MM.1S (cell line): ENCODE results near the gene PCDHA1.
"Not testable (repeated sequence)": the region's sequence is repeated elsewhere in the genome, so short reads cannot be mapped to it uniquely, and the experiment has no call there.

Source experiments
- DNase-seq: peaks from one replicate; pipeline ENCODE4 v3.0.0-alpha.2; 2015
- H2AFZ ChIP-seq: fragments of 300-600 bp; sonication (generic); 2 replicates; pipeline ENCODE4 v1.6.0; 2016; ENCODE audit warnings: antibody characterized with exemption, low read length
- H3F3A ChIP-seq: fragments of 300-600 bp; sonication (generic); 2 replicates; pipeline ENCODE4 v1.6.1; 2016; ENCODE audit warnings: mild to moderate bottlenecking, antibody characterized with exemption, low read length, moderate library complexity, mixed read lengths; ENCODE audit not compliant: insufficient read depth
- H3K27ac ChIP-seq: fragments of 300-600 bp; sonication (generic); 2 replicates; pipeline ENCODE4 v1.5.1; 2016; ENCODE audit warnings: mild to moderate bottlenecking, low read length
- H3K27me3 ChIP-seq: fragments of 300-600 bp; sonication (generic); replicated peaks from 2 replicates; pipeline ENCODE4 v1.6.0; 2016; ENCODE audit warnings: low read length; ENCODE audit not compliant: insufficient read depth
- H3K36me3 ChIP-seq: fragments of 300-600 bp; sonication (generic); replicated peaks from 2 replicates; pipeline ENCODE4 v1.6.1; 2016; ENCODE audit warnings: mild to moderate bottlenecking, low read length, mixed read lengths; ENCODE audit not compliant: insufficient read depth
- H3K4me1 ChIP-seq: fragments of 300-600 bp; sonication (generic); 2 replicates; pipeline ENCODE4 v1.6.1; 2016; ENCODE audit warnings: low read length, mixed read lengths
- H3K4me2 ChIP-seq: fragments of 300-600 bp; sonication (generic); 2 replicates; pipeline ENCODE4 v1.6.0; 2016; ENCODE audit warnings: low read depth, low read length
- H3K4me3 ChIP-seq: fragments of 300-600 bp; sonication (generic); 2 replicates; pipeline ENCODE4 v1.5.1; 2016; ENCODE audit warnings: low read length, mixed read lengths
- H3K79me2 ChIP-seq: fragments of 300-600 bp; sonication (generic); 2 replicates; pipeline ENCODE4 v1.6.1; 2016; ENCODE audit warnings: mixed run types, low read length, mixed read lengths
- H3K9ac ChIP-seq: fragments of 300-600 bp; sonication (generic); 2 replicates; pipeline ENCODE4 v1.6.1; 2016; ENCODE audit warnings: low read length, mixed read lengths
- H3K9me2 ChIP-seq: fragments of 300-600 bp; sonication (generic); replicated peaks from 2 replicates; pipeline ENCODE4 v1.6.1; 2016; ENCODE audit warnings: mild to moderate bottlenecking, low read length, mixed read lengths; ENCODE audit not compliant: insufficient read depth
- H3K9me3 ChIP-seq: fragments of 300-600 bp; sonication (generic); replicated peaks from 2 replicates; pipeline ENCODE4 v1.6.1; 2016; ENCODE audit warnings: mild to moderate bottlenecking, low read length, mixed read lengths; ENCODE audit not compliant: insufficient read depth
- H4K20me1 ChIP-seq: fragments of 300-600 bp; sonication (generic); 2 replicates; pipeline ENCODE4 v1.6.1; 2016; ENCODE audit warnings: mild to moderate bottlenecking, low read length, moderate library complexity, mixed read lengths; ENCODE audit not compliant: insufficient read depth
- EZH2 ChIP-seq: fragments of 300-600 bp; sonication (generic); optimal IDR thresholded peaks from 2 replicates; pipeline ENCODE3; 2017; ENCODE audit warnings: low read depth, mild to moderate bottlenecking, antibody characterized with exemption, low read length, mixed read lengths
- EZH2phosphoT487 ChIP-seq: fragments of 300-600 bp; sonication (generic); IDR thresholded peaks from 2 replicates; pipeline ENCODE4 v1.6.1; 2018; ENCODE audit warnings: antibody characterized with exemption, low read length
- TF ChIP-seq, protein P1 (sequence below): fragments of 300-600 bp; sonication (generic); IDR thresholded peaks from 2 replicates; pipeline ENCODE4 v1.5.1; 2016; ENCODE audit warnings: antibody characterized with exemption, low read length, mixed read lengths

The PCDHA1 gene

DNA sequence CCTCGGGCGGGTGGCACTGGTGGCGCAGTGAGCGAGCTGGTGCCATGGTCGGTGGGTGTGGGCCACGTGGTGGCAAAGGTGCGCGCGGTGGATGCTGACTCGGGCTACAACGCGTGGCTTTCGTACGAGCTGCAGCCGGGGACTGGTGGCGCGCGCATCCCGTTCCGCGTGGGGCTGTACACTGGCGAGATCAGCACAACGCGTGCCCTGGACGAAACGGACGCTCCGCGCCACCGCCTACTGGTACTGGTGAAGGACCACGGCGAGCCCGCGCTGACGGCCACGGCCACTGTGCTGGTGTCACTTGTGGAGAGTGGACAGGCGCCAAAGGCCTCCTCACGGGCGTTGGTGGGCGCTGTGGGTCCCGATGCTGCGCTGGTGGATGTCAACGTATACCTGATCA is 22.9 kb downstream of the PCDHA1 start:
- Histone ChIP-seq H3K36me3 (no peaks in the 10 kb centered on the region), H3F3A (no peaks in the 10 kb centered on the region), H3K9ac (no peak overlapping the region), H3K4me2 (no peak overlapping the region), H3K9me2 (no peaks in the 10 kb centered on the region), H2AFZ (no peak overlapping the region), H3K79me2 (no peaks in the 10 kb centered on the region), H3K27ac (no peak overlapping the region), H3K4me1 (no peaks in the 10 kb centered on the region), H3K9me3 (no peaks in the 10 kb centered on the region), H3K4me3 (no peak overlapping the region), H4K20me1 (no peaks in the 10 kb centered on the region), H3K27me3 (no peaks in the 10 kb centered on the region)
- TF ChIP-seq, protein P1, sequence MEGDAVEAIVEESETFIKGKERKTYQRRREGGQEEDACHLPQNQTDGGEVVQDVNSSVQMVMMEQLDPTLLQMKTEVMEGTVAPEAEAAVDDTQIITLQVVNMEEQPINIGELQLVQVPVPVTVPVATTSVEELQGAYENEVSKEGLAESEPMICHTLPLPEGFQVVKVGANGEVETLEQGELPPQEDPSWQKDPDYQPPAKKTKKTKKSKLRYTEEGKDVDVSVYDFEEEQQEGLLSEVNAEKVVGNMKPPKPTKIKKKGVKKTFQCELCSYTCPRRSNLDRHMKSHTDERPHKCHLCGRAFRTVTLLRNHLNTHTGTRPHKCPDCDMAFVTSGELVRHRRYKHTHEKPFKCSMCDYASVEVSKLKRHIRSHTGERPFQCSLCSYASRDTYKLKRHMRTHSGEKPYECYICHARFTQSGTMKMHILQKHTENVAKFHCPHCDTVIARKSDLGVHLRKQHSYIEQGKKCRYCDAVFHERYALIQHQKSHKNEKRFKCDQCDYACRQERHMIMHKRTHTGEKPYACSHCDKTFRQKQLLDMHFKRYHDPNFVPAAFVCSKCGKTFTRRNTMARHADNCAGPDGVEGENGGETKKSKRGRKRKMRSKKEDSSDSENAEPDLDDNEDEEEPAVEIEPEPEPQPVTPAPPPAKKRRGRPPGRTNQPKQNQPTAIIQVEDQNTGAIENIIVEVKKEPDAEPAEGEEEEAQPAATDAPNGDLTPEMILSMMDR: no peak
- TF ChIP-seq EZH2phosphoT487 (no peak), EZH2 (no peak)
- DNase-seq: no peak

DNA sequence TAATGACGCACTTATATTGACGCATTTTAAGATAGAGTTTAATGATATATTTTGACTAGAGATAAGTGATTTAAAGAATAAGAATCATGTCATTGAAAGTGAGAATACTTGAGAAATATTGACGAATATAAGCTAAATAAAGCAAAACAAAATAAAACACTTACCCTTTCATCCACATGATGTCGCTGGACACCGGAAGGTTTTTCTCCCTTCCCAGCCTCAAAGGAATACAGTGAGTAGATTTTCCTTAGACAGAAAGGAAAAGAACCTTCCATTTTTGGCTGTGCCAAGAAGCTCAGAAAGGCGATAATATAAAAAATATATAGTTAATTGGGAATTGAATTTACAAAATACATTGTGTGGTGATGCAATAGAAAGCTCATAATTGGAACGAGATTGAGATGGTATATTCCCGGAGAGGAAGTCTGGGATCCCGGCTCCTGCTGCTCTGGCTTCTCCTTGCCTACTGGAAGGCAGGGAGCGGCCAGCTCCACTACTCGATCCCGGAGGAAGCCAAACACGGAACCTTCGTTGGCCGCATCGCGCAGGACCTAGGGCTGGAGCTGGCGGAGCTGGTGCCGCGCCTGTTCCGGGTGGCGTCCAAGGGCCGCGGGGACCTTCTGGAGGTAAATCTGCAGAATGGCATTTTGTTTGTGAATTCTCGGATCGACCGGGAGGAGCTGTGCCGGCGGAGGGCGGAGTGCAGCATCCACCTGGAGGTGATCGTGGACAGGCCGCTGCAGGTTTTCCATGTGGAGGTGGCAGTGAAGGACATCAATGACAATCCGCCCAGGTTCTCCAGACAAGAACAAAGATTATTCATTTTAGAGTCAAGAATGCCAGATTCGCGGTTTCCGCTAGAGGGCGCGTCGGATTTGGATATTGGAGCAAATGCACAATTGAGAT is 35.7 kb downstream of the PCDHA1 start, which contains the start of gene PCDHA5:
TSS of gene PCDHA5 (plus strand) at position 239 of the 906 bp plus-strand sequence.
- H3K4me1 ChIP-seq: no peaks in the 10 kb centered on the region
- H3K4me3 ChIP-seq: no peak within 1 kb of the TSS
- H3K4me2 ChIP-seq: no peak within 1 kb of the TSS
- no peaks in the 10 kb centered on the region for H4K20me1 ChIP-seq
- no peak within 1 kb of the TSS for H3K27ac ChIP-seq
- no peaks in the 10 kb centered on the region for H3F3A ChIP-seq
- H3K9me3 ChIP-seq: no peaks in the 10 kb centered on the region
- H3K79me2 ChIP-seq: no peaks in the 10 kb centered on the region
- no peak for DNase-seq
- H3K9ac ChIP-seq: no peak within 1 kb of the TSS
- H3K9me2 ChIP-seq: no peaks in the 10 kb centered on the region
- H2AFZ ChIP-seq: no peak within 1 kb of the TSS
- no peaks in the 10 kb centered on the region for H3K36me3 ChIP-seq
- TF ChIP-seq EZH2: no peak
- TF ChIP-seq, protein P1: peak; percentile 42
- H3K27me3 ChIP-seq: no peaks in the 10 kb centered on the region

DNA sequence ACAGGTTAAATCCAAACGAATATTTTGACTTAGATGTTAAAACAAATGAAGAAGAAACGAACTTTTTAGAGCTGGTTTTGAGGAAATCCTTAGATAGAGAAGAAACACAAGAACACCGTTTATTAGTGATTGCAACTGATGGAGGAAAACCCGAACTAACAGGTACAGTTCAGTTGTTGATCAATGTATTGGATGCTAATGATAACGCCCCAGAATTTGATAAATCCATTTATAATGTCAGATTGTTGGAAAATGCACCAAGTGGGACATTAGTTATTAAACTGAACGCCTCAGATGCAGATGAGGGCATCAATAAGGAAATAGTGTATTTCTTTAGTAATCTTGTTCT is 36.3 kb downstream of the PCDHA1 start:
- H3K27me3 ChIP-seq: no peaks in the 10 kb centered on the region
- TF ChIP-seq, protein P1: no peak
- no peak for TF ChIP-seq EZH2
- no peak for TF ChIP-seq EZH2phosphoT487
- H3K4me1 ChIP-seq: no peaks in the 10 kb centered on the region
- H3K9me2 ChIP-seq: no peaks in the 10 kb centered on the region
- H3K27ac ChIP-seq: no peak overlapping the region
- H3K9me3 ChIP-seq: no peaks in the 10 kb centered on the region
- DNase-seq: no peak
- H3K36me3 ChIP-seq: no peaks in the 10 kb centered on the region
- no peaks in the 10 kb centered on the region for H4K20me1 ChIP-seq
- H3F3A ChIP-seq: no peaks in the 10 kb centered on the region
- H2AFZ ChIP-seq: no peak overlapping the region
- H3K4me3 ChIP-seq: no peak overlapping the region
- no peak overlapping the region for H3K9ac ChIP-seq
- no peak overlapping the region for H3K4me2 ChIP-seq
- H3K79me2 ChIP-seq: no peaks in the 10 kb centered on the region

DNA sequence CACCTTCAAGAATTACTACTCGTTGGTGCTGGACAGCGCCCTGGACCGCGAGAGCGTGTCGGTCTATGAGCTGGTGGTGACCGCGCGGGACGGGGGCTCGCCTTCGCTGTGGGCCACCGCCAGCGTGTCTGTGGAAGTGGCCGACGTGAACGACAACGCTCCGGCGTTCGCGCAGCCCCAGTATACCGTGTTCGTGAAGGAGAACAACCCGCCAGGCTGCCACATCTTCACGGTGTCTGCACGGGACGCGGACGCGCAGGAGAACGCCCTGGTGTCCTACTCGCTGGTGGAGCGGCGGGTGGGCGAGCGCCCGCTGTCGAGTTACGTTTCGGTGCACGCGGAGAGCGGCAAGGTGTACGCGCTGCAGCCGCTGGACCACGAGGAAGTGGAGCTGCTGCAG is 37.0 kb downstream of the PCDHA1 start:
- not testable (repeated sequence) for H3K9me2 ChIP-seq, H3K4me2 ChIP-seq, H3F3A ChIP-seq, H3K4me3 ChIP-seq, H3K27ac ChIP-seq, H3K27me3 ChIP-seq, H3K36me3 ChIP-seq, DNase-seq, H3K9ac ChIP-seq, H3K4me1 ChIP-seq, H2AFZ ChIP-seq, H3K79me2 ChIP-seq, H4K20me1 ChIP-seq, H3K9me3 ChIP-seq
